Stomach (tissue), 4 donors: Measurements from ENCODE around the gene FNDC1.

ENCODE experiments used
- CTCF ChIP-seq, 7 experiments: fragments of 450-650 bp in 4 of 7; fragments of 200-600 bp in 3 of 7; sonication (generic) in 3 of 7; IDR thresholded peaks; one replicate each; pipeline ENCODE4 v1.5.1; 2016 to 2019; ENCODE audit warnings: antibody characterized with exemption in 7 of 7, control low read depth in 2 of 7, mild to moderate bottlenecking in 1 of 7
- EP300 ChIP-seq: sonication (generic); formaldehyde crosslinking; IDR thresholded peaks from one replicate; pipeline ENCODE4 v1.6.1; 2017; ENCODE audit warnings: antibody characterized with exemption

DNA sequence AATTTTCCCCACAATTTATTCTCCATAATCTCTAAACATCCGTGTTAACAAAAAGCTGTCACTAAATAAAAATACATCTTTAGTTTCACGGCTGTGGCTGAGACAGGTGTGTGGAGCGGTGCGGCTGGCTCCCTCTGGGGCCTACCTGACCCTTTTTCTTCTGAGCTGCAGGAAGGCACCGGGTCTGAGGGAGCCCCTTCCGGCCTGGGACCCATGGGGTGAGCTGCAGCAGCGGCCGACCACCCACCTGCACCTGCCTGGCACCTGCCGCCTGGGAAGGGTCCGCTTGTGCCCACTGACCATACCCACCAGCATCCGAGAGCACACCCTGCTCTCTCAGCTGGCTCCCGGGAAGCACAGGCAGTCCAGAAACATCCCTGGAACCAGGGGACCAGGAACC, 41.5 kb upstream of the FNDC1 start:
- TF ChIP-seq EP300: no peak
- TF ChIP-seq CTCF (IDR thresholded peaks at IDR 0.05): no peak
